Astrocyte (in vitro differentiated cells and primary cell): ENCODE results near the gene HOXA6. TPM values are rescaled to one million over a fixed set of nuclear protein-coding genes. Genes with fewer than 3 reads are reported as not detected.
A peak's percentile ranks its signal among the peaks of the same experiment; 100 is the strongest.

Experiments used
- DNase-seq: peaks from one replicate; pipeline ENCODE4 v3.0.0-alpha.2; 2010; ENCODE audit warnings: low read depth
- FAIRE-seq: peaks from 2 replicates; lab custom pipeline; 2011; peaks lifted over from hg19 to GRCh38; lab: Jason Lieb, UNC
- H2AFZ ChIP-seq: 2 replicates; pipeline ENCODE4 v1.6.0; 2012; ENCODE audit warnings: low read depth, low read length, inconsistent platforms
- H3K27ac ChIP-seq: 2 replicates; pipeline ENCODE4 v1.5.1; 2011; ENCODE audit warnings: low read depth, low read length, inconsistent platforms
- H3K27me3 ChIP-seq: 2 replicates; pipeline ENCODE4 v1.6.0; 2011; ENCODE audit warnings: low read length, inconsistent platforms; ENCODE audit not compliant: insufficient read depth
- H3K36me3 ChIP-seq: 2 replicates; pipeline ENCODE4 v1.5.1; 2011; ENCODE audit warnings: low read length, inconsistent platforms; ENCODE audit not compliant: insufficient read depth
- H3K4me1 ChIP-seq: 2 replicates; pipeline ENCODE4 v1.5.1; 2011; ENCODE audit warnings: low read length, inconsistent platforms; ENCODE audit not compliant: insufficient read depth
- H3K4me2 ChIP-seq: 2 replicates; pipeline ENCODE4 v1.6.0; 2012; ENCODE audit warnings: low read length, inconsistent platforms
- H3K4me3 ChIP-seq: 2 replicates; pipeline ENCODE4 v1.5.1; 2011; ENCODE audit warnings: low read depth, mild to moderate bottlenecking, low read length, inconsistent platforms; ENCODE audit not compliant: insufficient read depth
- H3K79me2 ChIP-seq: 2 replicates; pipeline ENCODE4 v1.6.0; 2012; ENCODE audit warnings: mild to moderate bottlenecking, low read length, inconsistent platforms; ENCODE audit not compliant: insufficient read depth
- H3K9ac ChIP-seq: 2 replicates; pipeline ENCODE4 v1.6.0; 2012; ENCODE audit warnings: mild to moderate bottlenecking, low read length, inconsistent platforms
- H3K9me3 ChIP-seq: 2 replicates; pipeline ENCODE4 v1.5.1; 2012; ENCODE audit warnings: low read depth, mild to moderate bottlenecking, low read length, inconsistent platforms; ENCODE audit not compliant: insufficient read depth
- H4K20me1 ChIP-seq: 2 replicates; pipeline ENCODE4 v1.6.0; 2012; ENCODE audit warnings: low read length, inconsistent platforms; ENCODE audit not compliant: insufficient read depth
- H3K27ac Mint-ChIP-seq: one replicate; pipeline ENCODE4 v1.8.0; 2021; ENCODE audit warnings: mild to moderate bottlenecking, mixed read lengths; ENCODE audit not compliant: unreplicated experiment
- H3K27me3 Mint-ChIP-seq: one replicate; pipeline ENCODE4 v1.8.0; 2021; ENCODE audit warnings: low read depth, mixed read lengths; ENCODE audit not compliant: unreplicated experiment
- H3K36me3 Mint-ChIP-seq: one replicate; pipeline ENCODE4 v1.8.0; 2021; ENCODE audit warnings: low read depth, mixed read lengths; ENCODE audit not compliant: unreplicated experiment
- H3K4me1 Mint-ChIP-seq: one replicate; pipeline ENCODE4 v1.8.0; 2021; ENCODE audit warnings: low read depth, mixed read lengths; ENCODE audit not compliant: unreplicated experiment
- H3K4me3 Mint-ChIP-seq: one replicate; pipeline ENCODE4 v1.8.0; 2021; ENCODE audit warnings: mild to moderate bottlenecking, moderate library complexity, mixed read lengths; ENCODE audit not compliant: unreplicated experiment
- H3K9me3 Mint-ChIP-seq: one replicate; pipeline ENCODE4 v1.8.0; 2021; ENCODE audit warnings: mild to moderate bottlenecking, mixed read lengths; ENCODE audit not compliant: unreplicated experiment
- EZH2 ChIP-seq: IDR thresholded peaks from 2 replicates; pipeline ENCODE4 v1.6.1; 2012; ENCODE audit warnings: mild to moderate bottlenecking, low read length, inconsistent platforms; ENCODE audit not compliant: insufficient read depth
- total RNA-seq: library from RNA; stranded (reverse); gene quantifications from 2 replicates; pipeline ENCODE4 v1.2.1, GENCODE V29; 2021
- TF ChIP-seq, protein P1 (sequence below): IDR thresholded peaks from 2 replicates; pipeline ENCODE4 v1.5.1; 2011; ENCODE audit warnings: low read depth, mild to moderate bottlenecking, inconsistent platforms, low read length, moderate library complexity; ENCODE audit not compliant: insufficient read depth

The HOXA6 gene
- total RNA-seq, 1 donor from 2014 or later: not detected

DNA sequence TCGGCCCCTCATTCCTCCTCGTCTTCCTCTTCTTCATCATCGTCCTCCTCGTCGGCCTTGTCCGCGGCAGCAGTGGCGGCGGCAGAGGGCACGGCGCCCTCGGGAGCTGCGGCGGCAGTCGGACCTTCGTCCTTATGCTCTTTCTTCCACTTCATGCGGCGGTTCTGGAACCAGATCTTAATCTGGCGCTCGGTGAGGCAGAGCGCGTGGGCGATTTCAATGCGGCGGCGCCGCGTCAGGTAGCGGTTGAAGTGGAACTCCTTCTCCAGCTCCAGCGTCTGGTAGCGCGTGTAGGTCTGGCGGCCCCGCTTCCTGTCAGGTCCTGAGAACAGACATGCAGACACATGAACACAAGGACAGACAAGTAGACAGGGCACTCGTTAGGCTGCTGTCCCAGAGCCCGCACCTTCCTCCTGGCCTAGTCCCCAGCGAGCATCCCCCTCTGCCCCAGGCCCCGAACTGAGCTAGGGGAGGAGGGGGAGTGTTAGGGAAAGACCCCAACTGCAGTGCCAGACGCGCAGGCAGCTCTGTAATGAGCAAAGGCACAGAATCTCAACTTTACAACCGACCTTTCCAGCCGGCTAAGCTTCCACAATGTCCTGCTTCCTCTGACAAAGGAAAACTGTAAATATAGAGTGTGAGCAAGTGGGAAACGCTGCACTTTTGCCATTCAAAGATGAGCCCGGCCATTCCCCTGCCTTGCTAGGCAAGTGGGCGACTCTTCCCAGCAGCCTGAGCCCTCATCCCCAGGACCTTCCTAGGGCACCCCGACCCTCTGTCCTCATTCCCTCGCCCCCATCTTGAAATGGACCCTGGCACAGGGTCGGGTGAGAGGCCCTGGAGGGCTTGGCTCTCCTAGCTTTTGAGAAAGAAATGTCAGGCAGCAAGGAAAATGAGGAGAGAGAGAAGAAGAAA, 7.6 kb upstream of the HOXA6 start:
- Histone ChIP-seq H3K27me3 (peaks cover 95% of the 10 kb centered on the region), H3K4me2 (no peak overlapping the region), H2AFZ (no peak overlapping the region), H3K79me2 (no peaks in the 10 kb centered on the region), H4K20me1 (no peaks in the 10 kb centered on the region), H3K36me3 (no peaks in the 10 kb centered on the region), H3K27ac (no peak overlapping the region), H3K4me3 (no peak overlapping the region), H3K4me1 (peaks cover 9% of the 10 kb centered on the region), H3K9me3 (peaks cover 16% of the 10 kb centered on the region), H3K9ac (no peak overlapping the region)
- FAIRE-seq: no peak
- DNase-seq: no peak
- Mint-ChIP-seq H3K9me3 (peaks cover 52% of the 10 kb centered on the region), H3K4me3 (no peak overlapping the region), H3K27ac (no peak overlapping the region), H3K4me1 (no peaks in the 10 kb centered on the region), H3K36me3 (no peaks in the 10 kb centered on the region), H3K27me3 (peaks cover 84% of the 10 kb centered on the region)
- TF ChIP-seq, protein P1, sequence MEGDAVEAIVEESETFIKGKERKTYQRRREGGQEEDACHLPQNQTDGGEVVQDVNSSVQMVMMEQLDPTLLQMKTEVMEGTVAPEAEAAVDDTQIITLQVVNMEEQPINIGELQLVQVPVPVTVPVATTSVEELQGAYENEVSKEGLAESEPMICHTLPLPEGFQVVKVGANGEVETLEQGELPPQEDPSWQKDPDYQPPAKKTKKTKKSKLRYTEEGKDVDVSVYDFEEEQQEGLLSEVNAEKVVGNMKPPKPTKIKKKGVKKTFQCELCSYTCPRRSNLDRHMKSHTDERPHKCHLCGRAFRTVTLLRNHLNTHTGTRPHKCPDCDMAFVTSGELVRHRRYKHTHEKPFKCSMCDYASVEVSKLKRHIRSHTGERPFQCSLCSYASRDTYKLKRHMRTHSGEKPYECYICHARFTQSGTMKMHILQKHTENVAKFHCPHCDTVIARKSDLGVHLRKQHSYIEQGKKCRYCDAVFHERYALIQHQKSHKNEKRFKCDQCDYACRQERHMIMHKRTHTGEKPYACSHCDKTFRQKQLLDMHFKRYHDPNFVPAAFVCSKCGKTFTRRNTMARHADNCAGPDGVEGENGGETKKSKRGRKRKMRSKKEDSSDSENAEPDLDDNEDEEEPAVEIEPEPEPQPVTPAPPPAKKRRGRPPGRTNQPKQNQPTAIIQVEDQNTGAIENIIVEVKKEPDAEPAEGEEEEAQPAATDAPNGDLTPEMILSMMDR: no peak
- peak; percentile 73 for TF ChIP-seq EZH2

DNA sequence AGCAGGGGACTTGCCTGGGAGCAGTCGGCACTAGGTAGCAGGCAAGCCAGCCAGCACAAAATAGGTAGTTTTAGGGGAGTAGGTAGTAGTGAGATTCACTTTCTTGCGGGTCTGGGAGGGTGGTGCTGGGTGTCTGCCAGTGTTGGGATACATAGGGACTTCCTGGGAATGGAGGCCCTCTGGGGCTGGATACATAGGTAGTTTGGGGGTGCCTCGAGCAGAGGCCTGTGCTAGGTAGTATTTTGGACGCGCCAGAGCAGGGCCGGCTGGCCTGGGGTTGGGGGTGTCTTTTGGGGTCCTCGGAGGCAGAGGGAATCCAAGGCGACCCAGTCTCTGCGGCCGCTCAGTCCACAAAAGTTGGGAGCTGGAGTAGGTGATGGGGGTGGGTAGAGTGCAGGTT, 6.8 kb upstream of the HOXA6 start:
- H3K79me2 ChIP-seq: no peaks in the 10 kb centered on the region
- H3K9ac ChIP-seq: no peak overlapping the region
- TF ChIP-seq EZH2: no peak
- TF ChIP-seq, protein P1: no peak

DNA sequence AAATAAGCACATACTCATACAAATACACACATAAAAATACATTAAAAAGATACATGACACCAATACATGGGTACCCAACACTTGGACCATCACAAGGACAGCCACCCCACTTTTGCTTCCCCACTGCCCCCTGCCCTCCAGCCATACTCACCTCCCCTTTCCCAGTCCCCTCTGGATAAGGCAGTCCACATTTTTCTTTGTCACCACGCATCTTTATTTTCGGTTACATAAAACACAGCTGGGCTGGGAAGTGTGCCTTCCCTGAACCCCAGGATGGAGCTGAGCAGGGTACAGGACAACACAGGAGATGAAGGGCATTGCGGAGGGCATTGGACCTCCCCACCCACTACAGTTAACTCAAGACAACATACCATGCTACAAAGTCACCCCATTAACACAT, 6.0 kb upstream of the HOXA6 start:
- H2AFZ ChIP-seq: no peak overlapping the region
- H3K36me3 Mint-ChIP-seq: no peaks in the 10 kb centered on the region
- peaks cover 95% of the 10 kb centered on the region for H3K27me3 ChIP-seq
- no peak for FAIRE-seq
- no peak overlapping the region for H3K4me3 Mint-ChIP-seq
- H3K4me1 ChIP-seq: peaks cover 9% of the 10 kb centered on the region
- no peaks in the 10 kb centered on the region for H3K79me2 ChIP-seq
- H3K4me2 ChIP-seq: no peak overlapping the region
- H3K4me1 Mint-ChIP-seq: no peaks in the 10 kb centered on the region
- no peak for DNase-seq
- H3K27ac ChIP-seq: no peak overlapping the region
- peak overlapping the region; percentile 53 for H3K27ac Mint-ChIP-seq
- H3K9me3 Mint-ChIP-seq: peaks cover 50% of the 10 kb centered on the region
- H3K9me3 ChIP-seq: peaks cover 19% of the 10 kb centered on the region
- H3K4me3 ChIP-seq: no peak overlapping the region
- H3K27me3 Mint-ChIP-seq: peaks cover 83% of the 10 kb centered on the region
- TF ChIP-seq, protein P1: no peak
- no peak for TF ChIP-seq EZH2
- no peak overlapping the region for H3K9ac ChIP-seq
- H3K36me3 ChIP-seq: no peaks in the 10 kb centered on the region
- no peaks in the 10 kb centered on the region for H4K20me1 ChIP-seq

More for the DNA sequence above, 6.8 kb upstream of the HOXA6 start:
- H3K4me1 Mint-ChIP-seq: no peaks in the 10 kb centered on the region
- no peak overlapping the region for H3K4me3 Mint-ChIP-seq
- peak overlapping the region; percentile 47 for H3K27ac Mint-ChIP-seq
- peaks cover 52% of the 10 kb centered on the region for H3K9me3 Mint-ChIP-seq
- no peak for DNase-seq
- Histone ChIP-seq H3K27me3 (peaks cover 95% of the 10 kb centered on the region), H3K4me1 (peaks cover 9% of the 10 kb centered on the region), H3K9me3 (peaks cover 16% of the 10 kb centered on the region), H3K27ac (no peak overlapping the region), H3K36me3 (no peaks in the 10 kb centered on the region), H2AFZ (no peak overlapping the region), H3K4me3 (no peak overlapping the region), H3K4me2 (no peak overlapping the region), H4K20me1 (no peaks in the 10 kb centered on the region)
- peaks cover 84% of the 10 kb centered on the region for H3K27me3 Mint-ChIP-seq
- no peaks in the 10 kb centered on the region for H3K36me3 Mint-ChIP-seq
- FAIRE-seq: no peak
